Measurements from ENCODE around the gene SARDH.

The SARDH gene

GRCh38 chr9:133732639-133733408 is 5.3 kb downstream of the SARDH start:
- no peak for TF ChIP-seq EZH2phosphoT487 (IDR thresholded peaks at IDR 0.05; ENCODE audit: borderline replicate concordance)
- TF ChIP-seq, protein P1, sequence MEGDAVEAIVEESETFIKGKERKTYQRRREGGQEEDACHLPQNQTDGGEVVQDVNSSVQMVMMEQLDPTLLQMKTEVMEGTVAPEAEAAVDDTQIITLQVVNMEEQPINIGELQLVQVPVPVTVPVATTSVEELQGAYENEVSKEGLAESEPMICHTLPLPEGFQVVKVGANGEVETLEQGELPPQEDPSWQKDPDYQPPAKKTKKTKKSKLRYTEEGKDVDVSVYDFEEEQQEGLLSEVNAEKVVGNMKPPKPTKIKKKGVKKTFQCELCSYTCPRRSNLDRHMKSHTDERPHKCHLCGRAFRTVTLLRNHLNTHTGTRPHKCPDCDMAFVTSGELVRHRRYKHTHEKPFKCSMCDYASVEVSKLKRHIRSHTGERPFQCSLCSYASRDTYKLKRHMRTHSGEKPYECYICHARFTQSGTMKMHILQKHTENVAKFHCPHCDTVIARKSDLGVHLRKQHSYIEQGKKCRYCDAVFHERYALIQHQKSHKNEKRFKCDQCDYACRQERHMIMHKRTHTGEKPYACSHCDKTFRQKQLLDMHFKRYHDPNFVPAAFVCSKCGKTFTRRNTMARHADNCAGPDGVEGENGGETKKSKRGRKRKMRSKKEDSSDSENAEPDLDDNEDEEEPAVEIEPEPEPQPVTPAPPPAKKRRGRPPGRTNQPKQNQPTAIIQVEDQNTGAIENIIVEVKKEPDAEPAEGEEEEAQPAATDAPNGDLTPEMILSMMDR (conservative IDR thresholded peaks at IDR 0.05; ENCODE audit: low read length), result no peak

DNA sequence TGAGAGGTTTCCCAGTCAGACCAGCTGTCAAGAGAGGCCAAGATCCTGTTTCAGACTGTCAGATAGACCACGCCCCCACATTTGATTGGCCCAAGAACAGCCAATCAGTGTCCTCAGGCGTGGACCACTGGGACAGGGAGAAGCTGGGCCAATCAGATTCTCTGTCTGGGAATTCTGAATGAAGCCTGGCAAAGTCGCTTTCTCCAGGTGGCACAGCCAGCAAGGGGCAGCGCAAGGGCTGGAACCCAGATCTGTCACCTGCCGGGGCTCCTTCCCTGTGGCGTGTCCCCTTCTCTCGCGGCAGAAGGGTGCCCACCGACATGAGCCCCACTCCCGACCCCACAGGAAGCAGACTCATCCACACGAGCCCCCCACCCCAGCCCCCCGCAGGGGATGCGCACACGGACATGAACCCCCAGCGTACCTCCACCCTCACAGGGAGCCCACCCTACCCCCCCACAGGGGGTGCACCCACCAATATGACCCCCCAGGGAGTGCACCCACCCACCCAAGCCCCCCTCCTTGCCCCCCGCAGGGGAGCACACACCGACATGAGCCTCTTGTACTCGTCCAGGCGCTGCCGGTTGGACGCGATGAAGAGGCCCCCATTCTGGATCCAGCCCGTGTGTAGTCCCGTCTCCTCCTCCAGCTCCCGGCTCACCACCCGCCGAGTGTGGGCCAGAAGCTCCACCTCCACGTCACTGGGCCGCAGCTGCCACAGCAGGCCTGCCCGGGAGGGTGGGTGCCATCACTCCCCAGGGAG is 6.1 kb downstream of the SARDH start:
- H3K9ac ChIP-seq (ENCODE audit: low read depth, low read length, poor library complexity, severe bottlenecking), result no peak overlapping the region
- TF ChIP-seq, protein P1 (conservative IDR thresholded peaks at IDR 0.05; ENCODE audit: low read length), result no peak
- TF ChIP-seq EZH2phosphoT487 (IDR thresholded peaks at IDR 0.05; ENCODE audit: borderline replicate concordance), result no peak
- H3K4me2 ChIP-seq (ENCODE audit: low read depth, low read length, poor library complexity, severe bottlenecking), result no peak overlapping the region
- H3K27me3 ChIP-seq (ENCODE audit: insufficient read depth, low read length, poor library complexity, severe bottlenecking), result no peaks in the 10 kb centered on the region
- H3K4me1 ChIP-seq (ENCODE audit: insufficient read depth, low read length, poor library complexity, severe bottlenecking), result peaks cover 22% of the 10 kb centered on the region
- no peaks in the 10 kb centered on the region for H3F3A ChIP-seq (ENCODE audit: low read depth)
- H4K20me1 ChIP-seq (ENCODE audit: insufficient read depth, low read length, poor library complexity, severe bottlenecking), result no peaks in the 10 kb centered on the region
- no peaks in the 10 kb centered on the region for H3K79me2 ChIP-seq (ENCODE audit: insufficient read depth, low read length)
- H3K36me3 ChIP-seq (ENCODE audit: insufficient read depth, low read length), result no peaks in the 10 kb centered on the region
- no peaks in the 10 kb centered on the region for H3K9me3 ChIP-seq (ENCODE audit: insufficient read depth, low read depth, low read length)
- no peaks in the 10 kb centered on the region for H3K9me2 ChIP-seq (replicated peaks; ENCODE audit: low read depth, low read length)
- no peak overlapping the region for H3K4me3 ChIP-seq (ENCODE audit: low read length, poor library complexity, severe bottlenecking)
- H2AFZ ChIP-seq (ENCODE audit: low read length), result no peak overlapping the region

More at GRCh38 chr9:133732639-133733408, 5.3 kb downstream of the SARDH start:
- H3K79me2 ChIP-seq (ENCODE audit: insufficient read depth, low read length), result no peaks in the 10 kb centered on the region; the same call in 1 of the 2 replicates
- H2AFZ ChIP-seq (ENCODE audit: low read length), result no peak overlapping the region
- H3K9ac ChIP-seq (ENCODE audit: low read depth, low read length, poor library complexity, severe bottlenecking), result no peak overlapping the region
- H3K27me3 ChIP-seq (ENCODE audit: insufficient read depth, low read length, poor library complexity, severe bottlenecking), result no peaks in the 10 kb centered on the region
- H3K36me3 ChIP-seq (ENCODE audit: insufficient read depth, low read length), result no peaks in the 10 kb centered on the region
- H3K4me3 ChIP-seq (ENCODE audit: low read length, poor library complexity, severe bottlenecking), result no peak overlapping the region
- peaks cover 22% of the 10 kb centered on the region for H3K4me1 ChIP-seq (ENCODE audit: insufficient read depth, low read length, poor library complexity, severe bottlenecking)
- H4K20me1 ChIP-seq (ENCODE audit: insufficient read depth, low read length, poor library complexity, severe bottlenecking), result no peaks in the 10 kb centered on the region
- H3K9me2 ChIP-seq (replicated peaks; ENCODE audit: low read depth, low read length), result no peaks in the 10 kb centered on the region
- H3K9me3 ChIP-seq (ENCODE audit: insufficient read depth, low read depth, low read length), result no peaks in the 10 kb centered on the region
- no peaks in the 10 kb centered on the region for H3F3A ChIP-seq (ENCODE audit: low read depth)
- H3K4me2 ChIP-seq (ENCODE audit: low read depth, low read length, poor library complexity, severe bottlenecking), result no peak overlapping the region

DNA sequence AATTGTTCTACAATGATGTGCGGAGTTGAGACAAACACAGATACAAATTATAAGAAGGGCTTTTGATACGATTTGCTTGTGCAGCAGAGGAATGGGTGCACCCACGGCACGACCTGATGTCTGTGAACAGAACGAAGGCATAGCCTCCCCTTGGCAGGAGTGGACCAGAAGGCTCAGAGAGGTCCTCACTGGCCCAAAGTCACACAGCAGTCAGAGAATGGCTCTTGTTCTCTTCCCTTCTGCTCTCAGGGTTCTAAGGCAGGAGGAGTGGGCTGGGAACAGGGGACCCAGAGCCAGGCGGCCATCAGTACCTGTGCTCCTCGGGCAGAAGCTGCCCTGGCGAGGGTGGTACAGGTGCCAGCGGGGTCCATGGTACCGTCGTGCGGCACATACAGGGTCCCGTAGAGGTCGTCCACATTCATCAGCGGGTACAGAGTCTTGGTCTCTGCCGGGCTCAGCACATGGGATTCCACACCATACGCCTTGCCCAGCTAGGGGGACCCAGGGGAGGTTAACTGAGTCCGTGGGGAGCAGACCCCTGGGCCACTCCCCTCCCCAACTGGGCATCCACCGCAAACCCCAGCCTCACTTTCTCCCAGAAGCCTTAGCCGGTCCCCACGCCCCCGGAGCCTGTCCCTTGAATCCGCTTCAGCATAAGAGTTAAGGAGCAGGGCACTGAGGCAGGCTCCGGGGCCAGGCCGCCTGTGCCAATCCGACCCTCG is 7.0 kb downstream of the SARDH start:
- Histone ChIP-seq H3K36me3 (ENCODE audit: insufficient read depth, low read length) (no peaks in the 10 kb centered on the region), H3K4me2 (ENCODE audit: low read depth, low read length, poor library complexity, severe bottlenecking) (no peak overlapping the region), H3K9me3 (ENCODE audit: insufficient read depth, low read depth, low read length) (no peaks in the 10 kb centered on the region), H3K27me3 (ENCODE audit: insufficient read depth, low read length, poor library complexity, severe bottlenecking) (no peaks in the 10 kb centered on the region), H2AFZ (ENCODE audit: low read length) (no peak overlapping the region), H3K4me3 (ENCODE audit: low read length, poor library complexity, severe bottlenecking) (no peak overlapping the region), H3K9me2 (replicated peaks; ENCODE audit: low read depth, low read length) (no peaks in the 10 kb centered on the region), H4K20me1 (ENCODE audit: insufficient read depth, low read length, poor library complexity, severe bottlenecking) (no peaks in the 10 kb centered on the region), H3K79me2 (ENCODE audit: insufficient read depth, low read length) (no peaks in the 10 kb centered on the region), H3F3A (ENCODE audit: low read depth) (no peaks in the 10 kb centered on the region), H3K4me1 (ENCODE audit: insufficient read depth, low read length, poor library complexity, severe bottlenecking) (peaks cover 27% of the 10 kb centered on the region), H3K9ac (ENCODE audit: low read depth, low read length, poor library complexity, severe bottlenecking) (no peak overlapping the region)
- TF ChIP-seq EZH2phosphoT487 (IDR thresholded peaks at IDR 0.05; ENCODE audit: borderline replicate concordance), result no peak
- TF ChIP-seq, protein P1 (conservative IDR thresholded peaks at IDR 0.05; ENCODE audit: low read length), result no peak
